ENCODE measurements around the gene DNMT3L.
A peak's percentile ranks its signal among the peaks of the same experiment; 100 is the strongest.

Gene DNMT3L

DNA sequence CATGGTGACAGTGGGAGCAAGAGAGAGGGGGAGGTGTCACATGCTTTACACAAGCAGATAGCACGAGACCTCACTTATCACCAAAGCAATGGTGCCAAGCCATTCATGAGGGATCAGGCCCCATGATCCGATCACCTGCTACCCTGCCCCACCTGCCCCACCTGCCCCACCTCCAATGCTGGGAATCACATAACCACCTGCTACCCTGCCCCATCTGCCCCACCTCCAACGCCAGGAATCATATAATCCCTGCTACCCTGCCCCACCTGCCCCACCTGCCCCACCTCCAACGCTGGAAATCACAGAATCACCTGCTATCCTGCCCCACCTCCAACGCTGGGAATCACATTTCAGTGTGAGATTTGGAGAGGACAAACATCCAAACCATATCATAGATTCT lies 13.3 kb upstream of the DNMT3L start:
- H3K4me3 ChIP-seq (replicated peaks; ENCODE audit: low read depth, low read length) = no peak overlapping the region
- DNase-seq (ENCODE audit: extremely low read depth, low read depth) = no peak
- TF ChIP-seq, protein P1, sequence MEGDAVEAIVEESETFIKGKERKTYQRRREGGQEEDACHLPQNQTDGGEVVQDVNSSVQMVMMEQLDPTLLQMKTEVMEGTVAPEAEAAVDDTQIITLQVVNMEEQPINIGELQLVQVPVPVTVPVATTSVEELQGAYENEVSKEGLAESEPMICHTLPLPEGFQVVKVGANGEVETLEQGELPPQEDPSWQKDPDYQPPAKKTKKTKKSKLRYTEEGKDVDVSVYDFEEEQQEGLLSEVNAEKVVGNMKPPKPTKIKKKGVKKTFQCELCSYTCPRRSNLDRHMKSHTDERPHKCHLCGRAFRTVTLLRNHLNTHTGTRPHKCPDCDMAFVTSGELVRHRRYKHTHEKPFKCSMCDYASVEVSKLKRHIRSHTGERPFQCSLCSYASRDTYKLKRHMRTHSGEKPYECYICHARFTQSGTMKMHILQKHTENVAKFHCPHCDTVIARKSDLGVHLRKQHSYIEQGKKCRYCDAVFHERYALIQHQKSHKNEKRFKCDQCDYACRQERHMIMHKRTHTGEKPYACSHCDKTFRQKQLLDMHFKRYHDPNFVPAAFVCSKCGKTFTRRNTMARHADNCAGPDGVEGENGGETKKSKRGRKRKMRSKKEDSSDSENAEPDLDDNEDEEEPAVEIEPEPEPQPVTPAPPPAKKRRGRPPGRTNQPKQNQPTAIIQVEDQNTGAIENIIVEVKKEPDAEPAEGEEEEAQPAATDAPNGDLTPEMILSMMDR (IDR thresholded peaks at IDR 0.05; ENCODE audit: low read depth, low read length, missing control alignments) = no peak

DNA sequence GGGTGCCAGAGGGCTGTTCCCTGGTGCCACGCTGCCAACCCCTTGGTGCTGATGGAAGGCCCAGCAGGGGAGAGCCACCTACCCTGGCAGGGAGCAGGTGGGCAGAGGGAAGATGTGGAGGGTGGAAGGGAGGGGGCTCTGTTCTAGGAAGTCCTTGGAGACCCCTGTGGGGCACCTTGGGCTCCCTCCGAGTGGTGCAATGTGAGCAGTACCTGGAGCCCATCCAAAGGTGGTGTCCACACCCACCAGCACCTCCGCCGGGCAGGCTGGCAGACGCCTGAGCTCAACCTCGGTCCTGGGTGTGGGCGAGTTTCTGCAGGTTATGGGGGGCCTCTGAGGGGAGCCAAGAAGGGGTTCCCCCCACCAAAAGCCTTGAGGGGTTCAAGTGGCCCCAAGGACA lies 11.3 kb upstream of the DNMT3L start:
- H3K4me3 ChIP-seq (replicated peaks; ENCODE audit: low read depth, low read length) = no peak overlapping the region
- TF ChIP-seq, protein P1 (IDR thresholded peaks at IDR 0.05; ENCODE audit: low read depth, low read length, missing control alignments) = no peak
- DNase-seq (ENCODE audit: extremely low read depth, low read depth) = no peak

DNA sequence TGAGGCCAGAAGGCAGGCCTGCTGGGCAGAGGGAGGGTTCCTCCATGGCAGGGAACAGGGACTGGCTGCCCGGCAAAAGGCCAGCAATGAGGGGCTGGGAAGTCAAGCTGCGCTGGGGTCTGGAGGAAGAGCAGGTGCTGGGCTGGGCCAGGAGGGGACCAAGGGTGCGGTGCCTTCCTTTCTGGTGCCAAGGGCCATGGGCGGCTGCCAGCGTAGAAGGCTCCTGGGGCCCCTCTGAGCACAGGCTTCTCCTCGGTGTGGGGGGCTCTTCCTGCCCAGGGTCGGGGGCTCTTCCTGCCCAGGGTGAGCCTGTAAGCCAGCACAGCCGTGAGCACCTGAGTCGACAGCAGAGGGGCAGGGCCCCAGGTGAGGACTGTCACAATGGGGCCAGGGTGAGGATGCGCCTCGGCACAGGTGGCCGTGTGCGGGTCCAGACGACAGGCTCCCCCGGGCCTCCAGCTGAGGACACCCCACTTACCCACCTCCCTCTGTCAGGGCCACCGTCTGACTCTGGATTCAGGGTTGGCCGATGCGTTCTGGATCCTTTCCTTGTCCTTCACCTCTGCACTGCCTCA lies 10.7 kb upstream of the DNMT3L start:
- TF ChIP-seq, protein P1 (IDR thresholded peaks at IDR 0.05; ENCODE audit: low read depth, low read length, missing control alignments) = no peak
- DNase-seq (ENCODE audit: extremely low read depth, low read depth) = no peak
- no peak overlapping the region for H3K4me3 ChIP-seq (replicated peaks; ENCODE audit: low read depth, low read length)

DNA sequence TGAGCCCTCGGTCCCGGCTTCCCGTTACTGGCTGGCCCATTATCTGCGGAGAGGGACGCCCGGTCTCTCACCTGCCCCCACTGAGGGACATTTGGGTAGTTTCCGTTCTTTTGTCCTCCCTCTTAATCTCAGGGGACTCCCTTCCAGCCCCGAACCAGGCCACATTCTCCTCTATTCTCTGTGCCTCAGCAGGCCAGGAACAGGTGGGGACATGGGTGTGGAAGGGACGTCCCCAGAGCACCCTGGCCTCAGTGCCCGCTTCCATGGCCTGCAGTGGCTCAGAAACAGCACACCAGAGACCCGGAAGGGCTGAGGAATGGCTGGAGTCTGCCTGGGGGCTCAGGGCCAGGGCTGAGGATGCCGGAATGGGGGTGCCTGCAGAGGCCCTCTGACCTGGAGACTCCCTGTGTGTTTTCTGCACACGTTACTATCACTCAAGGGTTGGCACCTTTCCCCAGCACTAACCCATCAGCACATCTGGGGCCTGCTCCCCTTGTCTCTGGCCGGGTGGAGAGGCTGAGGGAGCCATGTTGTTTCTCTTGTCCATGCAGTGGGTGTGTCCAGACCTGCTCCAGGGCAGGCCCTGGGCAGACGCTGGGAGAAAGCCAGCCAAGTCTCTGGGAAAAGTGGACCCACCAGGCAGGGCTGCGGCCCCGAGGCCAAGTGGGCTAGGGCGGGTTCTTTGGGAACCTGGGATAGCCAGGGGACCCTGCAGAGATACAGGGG lies 10.0 kb upstream of the DNMT3L start:
- TF ChIP-seq, protein P1 (IDR thresholded peaks at IDR 0.05; ENCODE audit: low read depth, low read length, missing control alignments) = no peak
- H3K4me3 ChIP-seq (replicated peaks; ENCODE audit: low read depth, low read length) = no peak overlapping the region
- no peak for DNase-seq (ENCODE audit: extremely low read depth, low read depth)

DNA sequence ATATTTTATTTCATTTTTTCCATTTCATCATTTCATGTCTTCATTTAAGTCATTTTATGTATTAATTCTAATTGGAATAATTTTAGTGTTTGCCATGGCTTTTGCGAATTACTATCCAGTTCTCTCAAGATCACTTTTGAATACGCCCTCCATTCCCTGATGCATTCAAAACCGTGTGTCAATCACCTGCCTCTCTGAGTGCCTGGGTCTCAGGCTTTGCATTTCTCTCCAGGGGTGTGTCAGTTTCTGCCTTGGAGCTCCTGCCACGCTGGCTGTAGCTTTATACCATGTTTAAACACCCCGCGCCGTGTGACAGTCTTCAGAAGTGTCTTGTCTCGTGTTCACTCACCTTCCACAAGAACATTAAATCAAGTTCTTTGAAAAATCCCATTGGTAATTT lies 7.4 kb upstream of the DNMT3L start:
- H3K4me3 ChIP-seq (replicated peaks; ENCODE audit: low read depth, low read length) = no peak overlapping the region
- TF ChIP-seq, protein P1 (IDR thresholded peaks at IDR 0.05; ENCODE audit: low read depth, low read length, missing control alignments) = no peak
- no peak for DNase-seq (ENCODE audit: extremely low read depth, low read depth)

DNA sequence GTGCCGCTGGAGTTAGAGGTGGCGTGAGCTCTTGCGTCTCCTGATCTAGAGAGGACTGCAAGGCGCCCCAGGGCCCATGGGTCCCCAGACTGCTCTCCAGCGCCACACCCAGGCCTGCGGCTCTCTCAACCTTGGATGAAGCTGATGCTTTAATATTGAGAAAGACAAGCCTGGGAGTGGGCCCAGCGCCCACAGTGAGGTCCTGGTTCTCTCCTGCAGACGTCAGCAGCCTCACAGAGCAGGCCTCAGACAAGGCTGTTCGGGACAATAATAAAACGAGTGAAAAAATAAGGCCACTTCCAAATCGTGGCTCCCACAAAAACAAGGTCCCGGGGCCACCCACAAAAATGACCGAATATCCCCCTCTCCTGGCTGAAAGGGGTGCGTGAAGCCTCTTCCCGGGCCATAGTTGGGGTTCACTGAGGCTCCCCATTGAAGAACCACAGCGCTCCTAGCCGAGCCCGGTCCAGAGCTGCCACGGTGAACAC lies 6.0 kb upstream of the DNMT3L start:
- TF ChIP-seq, protein P1 (IDR thresholded peaks at IDR 0.05; ENCODE audit: low read depth, low read length, missing control alignments) = peak; percentile 18
- no peak for DNase-seq (ENCODE audit: extremely low read depth, low read depth)
- H3K4me3 ChIP-seq (replicated peaks; ENCODE audit: low read depth, low read length) = no peak overlapping the region

All from HFF-Myc (cell line).